ENCODE measurements around the gene PDE9A. TPM values are rescaled to one million over a fixed set of nuclear protein-coding genes. Genes with fewer than 3 reads are reported as not detected.
A peak's percentile ranks its signal among the peaks of the same experiment; 100 is the strongest.

Gene PDE9A
- total and polyA plus RNA-seq, 2 of the 4 experiments (the other 2 are of a cell fraction): 0.89 to 0.90 TPM

GRCh38 chr21:42757826-42758655, 104.6 kb downstream of the PDE9A start (continued):
- no peak for TF ChIP-seq RFX5 (IDR thresholded peaks at IDR 0.05; ENCODE audit: low read depth, low read length)

GRCh38 chr21:42758721-42759593, 105.5 kb downstream of the PDE9A start:
- intact Hi-C loops (cut with micrococcal nuclease): no loop called here
- H4K5ac ChIP-seq (ENCODE audit: low read depth, low read length): no peak overlapping the region
- no peaks in the 10 kb centered on the region for H3K36me3 ChIP-seq (ENCODE audit: control insufficient read depth, insufficient read depth, low read length)
- no peaks in the 10 kb centered on the region for H3K9me1 ChIP-seq (ENCODE audit: insufficient read depth, low read length)
- no peak overlapping the region for H2AK5ac ChIP-seq (ENCODE audit: low read depth, low read length)
- no peak overlapping the region for H2BK15ac ChIP-seq (ENCODE audit: low read depth, low read length)
- H2BK120ac ChIP-seq (ENCODE audit: low read depth, low read length): no peak overlapping the region
- 65% methylated on average over 11 of the region's 20 CpGs; no CpG with 5 or more reads in 1 of the 2 experiments for WGBS, 2 experiments (ENCODE audit: extremely low coverage in 2 of 2, insufficient read length in 1 of 2)
- H3K18ac ChIP-seq (ENCODE audit: low read depth, low read length): no peak overlapping the region
- H3K27me3 ChIP-seq (ENCODE audit: control insufficient read depth, insufficient read depth, low read length): peaks cover 2% of the 10 kb centered on the region; the same call in 1 of the 2 replicates
- no peak overlapping the region for H2BK20ac ChIP-seq (ENCODE audit: low read depth, low read length)
- H4K20me1 ChIP-seq (ENCODE audit: insufficient read depth, low read length): no peaks in the 10 kb centered on the region; the same call in 1 of the 2 replicates
- peak overlapping the region; percentile 33 for H2AFZ ChIP-seq (replicated peaks; ENCODE audit: low read length, poor library complexity)
- no peaks in the 10 kb centered on the region for H3K4me1 ChIP-seq (ENCODE audit: control insufficient read depth, insufficient read depth, low read length)
- no peak overlapping the region for H3K56ac ChIP-seq (ENCODE audit: extremely low read depth, insufficient read depth, low read length)
- H4K91ac ChIP-seq (ENCODE audit: insufficient read depth, low read depth, low read length): no peak overlapping the region
- H2BK5ac ChIP-seq (ENCODE audit: low read depth, low read length, poor library complexity, severe bottlenecking): peak overlapping the region; percentile 38
- no peak for DNase-seq
- CTCF ChIA-PET: no interaction called here
- BruUV-seq (replicated peaks): no TSS peak
- no peak overlapping the region for H3K14ac ChIP-seq (replicated peaks; ENCODE audit: low read depth, low read length)
- in situ Hi-C loops (cut with MboI; ENCODE audit: low sequenced_read_pairs): loop anchor here (25.0 kb wide), 1 partner anchor 103 kb away; no protein-coding TSS in a partner anchor
- dilution Hi-C loops (cut with HindIII; ENCODE audit: low sequenced_read_pairs, unreplicated experiment): no loop called here
- no peak overlapping the region for H4K8ac ChIP-seq (ENCODE audit: low read depth in 2 of 2, low read length in 2 of 2)
- H3K23ac ChIP-seq (ENCODE audit: low read depth, low read length): no peak overlapping the region
- H2AK9ac ChIP-seq (replicated peaks; ENCODE audit: low read depth, low read length, poor library complexity): no peak overlapping the region
- no peak overlapping the region for H3K27ac ChIP-seq (ENCODE audit: insufficient read depth, low read length)
- POLR2A ChIA-PET (ENCODE audit: unreplicated experiment): no interaction called here
- no peaks in the 10 kb centered on the region for H3K79me1 ChIP-seq (ENCODE audit: low read depth in 1 of 2, low read length in 2 of 2)
- H3K4me3 ChIP-seq (ENCODE audit: insufficient read depth, low read depth, low read length): no peak overlapping the region
- no peak overlapping the region for H3K4me2 ChIP-seq (ENCODE audit: low read depth, low read length)
- ATAC-seq (ENCODE audit: low read depth): no peak
- H3K9me3 ChIP-seq (ENCODE audit: control insufficient read depth, insufficient read depth, low read length): no peaks in the 10 kb centered on the region
- H3K9ac ChIP-seq (ENCODE audit: low read depth, low read length): no peak overlapping the region
- no peak overlapping the region for H3K4ac ChIP-seq (ENCODE audit: low read depth, low read length)
- TF ChIP-seq MXI1 (IDR thresholded peaks at IDR 0.05; ENCODE audit: borderline replicate concordance, low read depth, low read length) (no peak), USF2 (IDR thresholded peaks at IDR 0.05; ENCODE audit: low read depth, low read length) (no peak), ELK1 (IDR thresholded peaks at IDR 0.05; ENCODE audit: borderline replicate concordance, low read depth, low read length) (no peak), RAD21 (IDR thresholded peaks at IDR 0.05; ENCODE audit: low read length) (no peak), POLR2A (IDR thresholded peaks at IDR 0.05; ENCODE audit: low read depth, low read length) (no peak), RCOR1 (IDR thresholded peaks at IDR 0.05; ENCODE audit: insufficient replicate concordance, low read length) (no peak), NFE2L2 (IDR thresholded peaks at IDR 0.05; ENCODE audit: low read depth, low read length) (no peak), BHLHE40 (IDR thresholded peaks at IDR 0.05; ENCODE audit: low read depth, low read length) (no peak), CHD1 (IDR thresholded peaks at IDR 0.05; ENCODE audit: low read depth, low read length) (no peak), RFX5 (IDR thresholded peaks at IDR 0.05; ENCODE audit: low read depth, low read length) (no peak), FOS (IDR thresholded peaks at IDR 0.05; ENCODE audit: low read depth, low read length) (no peak), SMC3 (IDR thresholded peaks at IDR 0.05; ENCODE audit: low read depth, low read length) (no peak), MAFK (IDR thresholded peaks at IDR 0.05; ENCODE audit: low read depth, low read length) (no peak)
